Neutrophil (primary cell): ENCODE measurements around the gene BICDL1.

Experiments used
- H3K27ac ChIP-seq: fragments of 200-600 bp; sonication (generic); 2 replicates; pipeline ENCODE4 v1.5.1; 2016; ENCODE audit warnings: mild to moderate bottlenecking, moderate library complexity
- H3K27me3 ChIP-seq: fragments of 200-600 bp; sonication (generic); 2 replicates; pipeline ENCODE4 v1.6.0; 2016; ENCODE audit warnings: mild to moderate bottlenecking
- H3K36me3 ChIP-seq: fragments of 200-600 bp; sonication (generic); 2 replicates; pipeline ENCODE4 v1.5.1; 2017
- H3K4me1 ChIP-seq, 2 experiments: fragments of 200-600 bp in 1 of 2; sonication (generic) in 1 of 2; 1 replicate in 1 of 2; 2 replicates in 1 of 2; pipeline versions ENCODE4 v1.5.1 to v1.6.1; 2013 to 2016; ENCODE audit warnings: low read depth in 1 of 2, low read length in 1 of 2, mild to moderate bottlenecking in 1 of 2, moderate library complexity in 1 of 2; ENCODE audit not compliant: control insufficient read depth in 1 of 2, insufficient read depth in 1 of 2
- H3K4me3 ChIP-seq, 2 experiments: fragments of 200-600 bp in 1 of 2; sonication (generic) in 1 of 2; 1 replicate in 1 of 2; 2 replicates in 1 of 2; pipeline ENCODE4 v1.5.1; 2013 to 2016; ENCODE audit warnings: low read depth in 1 of 2, low read length in 1 of 2, mild to moderate bottlenecking in 1 of 2, moderate library complexity in 1 of 2
- H3K9me3 ChIP-seq: fragments of 200-600 bp; sonication (generic); 2 replicates; pipeline ENCODE4 v1.5.1; 2016
- CTCF ChIP-seq: fragments of 200-600 bp; sonication (generic); IDR thresholded peaks from 2 replicates; pipeline ENCODE4 v1.5.1; 2016; ENCODE audit warnings: antibody characterized with exemption

BICDL1 gene

GRCh38 chr12:120137833-120138232 is 148.8 kb downstream of the BICDL1 start:
- H3K4me1 ChIP-seq = no peaks in the 10 kb centered on the region
- H3K36me3 ChIP-seq = peaks cover 100% of the 10 kb centered on the region
- H3K9me3 ChIP-seq = no peaks in the 10 kb centered on the region
- H3K27me3 ChIP-seq = no peaks in the 10 kb centered on the region
- no peak overlapping the region for H3K27ac ChIP-seq
- TF ChIP-seq CTCF = no peak
- no peak overlapping the region for H3K4me3 ChIP-seq

GRCh38 chr12:120138366-120138765 is 149.3 kb downstream of the BICDL1 start:
- Histone ChIP-seq H3K4me1 (no peaks in the 10 kb centered on the region), H3K9me3 (no peaks in the 10 kb centered on the region), H3K36me3 (peaks cover 99% of the 10 kb centered on the region), H3K4me3 (no peak overlapping the region), H3K27ac (no peak overlapping the region), H3K27me3 (no peaks in the 10 kb centered on the region)
- TF ChIP-seq CTCF = no peak

- Histone ChIP-seq H3K27me3 (no peaks in the 10 kb centered on the region), H3K9me3 (no peaks in the 10 kb centered on the region), H3K36me3 (peaks cover 97% of the 10 kb centered on the region), H3K27ac (no peak overlapping the region), H3K4me1 (no peaks in the 10 kb centered on the region), H3K4me3 (no peak overlapping the region)
- no peak for TF ChIP-seq CTCF
Observed at GRCh38 chr12:120139958-120140357, 150.9 kb downstream of the BICDL1 start.

- TF ChIP-seq CTCF = no peak
- Histone ChIP-seq H3K4me1 (no peaks in the 10 kb centered on the region), H3K9me3 (no peaks in the 10 kb centered on the region), H3K27ac (no peak overlapping the region), H3K36me3 (peaks cover 97% of the 10 kb centered on the region), H3K4me3 (no peak overlapping the region), H3K27me3 (no peaks in the 10 kb centered on the region)
Observed at GRCh38 chr12:120140603-120141002, 151.6 kb downstream of the BICDL1 start.

GRCh38 chr12:120141336-120141735 is 152.3 kb downstream of the BICDL1 start:
- Histone ChIP-seq H3K4me3 (no peak overlapping the region), H3K27ac (no peak overlapping the region), H3K27me3 (no peaks in the 10 kb centered on the region), H3K9me3 (no peaks in the 10 kb centered on the region), H3K4me1 (no peaks in the 10 kb centered on the region), H3K36me3 (peaks cover 96% of the 10 kb centered on the region)
- TF ChIP-seq CTCF = no peak
